ENCODE measurements around the gene NUB1.
A peak's percentile ranks its signal among the peaks of the same experiment; 100 is the strongest.

Gene NUB1

DNA sequence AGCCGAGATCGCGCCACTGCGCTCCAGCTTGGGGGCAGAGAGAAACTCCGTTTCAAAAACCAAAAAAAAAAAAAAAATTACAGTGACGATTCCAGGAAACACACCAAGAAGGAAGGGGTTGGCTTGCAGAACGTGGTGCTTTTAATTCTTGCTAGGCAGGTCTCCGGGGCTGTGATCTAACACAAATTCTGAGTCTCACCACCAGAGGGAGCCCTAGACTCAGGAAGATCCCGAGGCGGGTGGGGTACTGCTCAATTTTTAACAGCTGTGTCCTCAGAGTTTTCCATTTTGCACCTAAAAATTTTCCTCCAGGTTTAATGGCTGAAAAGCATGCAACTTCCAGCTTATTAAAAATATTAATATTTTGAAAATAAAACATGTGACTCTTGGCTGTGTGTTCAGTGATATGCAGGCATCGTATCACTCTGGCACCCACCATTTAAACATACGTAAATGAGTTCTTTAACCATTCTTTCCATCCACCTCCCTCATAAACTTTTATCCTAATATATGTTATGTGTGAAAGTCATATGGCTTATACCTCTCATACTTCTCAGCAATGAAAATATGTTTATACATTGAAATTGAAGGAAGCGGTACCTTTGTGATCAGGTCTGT, 26.5 kb upstream of the NUB1 start:
- DNase-seq = peak; percentile 70

DNA sequence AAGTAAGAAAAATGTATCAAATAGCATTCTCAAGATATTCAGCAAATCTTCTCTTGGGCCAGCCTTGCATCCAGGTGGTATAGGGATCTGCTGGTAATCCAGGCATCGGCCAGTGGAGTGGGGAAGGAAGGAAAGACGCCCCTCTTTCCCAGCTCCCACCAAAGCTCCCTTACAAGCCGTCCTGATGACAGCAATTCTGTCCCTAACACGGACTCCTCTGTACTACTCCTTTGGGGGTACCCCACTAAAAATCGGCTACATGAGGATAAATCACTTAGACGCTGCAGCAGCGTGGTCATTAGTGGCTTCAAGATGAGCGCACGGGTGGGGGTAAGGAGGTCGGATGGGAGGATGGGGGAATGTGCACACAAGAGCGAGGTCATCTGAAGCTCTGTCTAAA, 24.7 kb upstream of the NUB1 start:
- DNase-seq = no peak

DNA sequence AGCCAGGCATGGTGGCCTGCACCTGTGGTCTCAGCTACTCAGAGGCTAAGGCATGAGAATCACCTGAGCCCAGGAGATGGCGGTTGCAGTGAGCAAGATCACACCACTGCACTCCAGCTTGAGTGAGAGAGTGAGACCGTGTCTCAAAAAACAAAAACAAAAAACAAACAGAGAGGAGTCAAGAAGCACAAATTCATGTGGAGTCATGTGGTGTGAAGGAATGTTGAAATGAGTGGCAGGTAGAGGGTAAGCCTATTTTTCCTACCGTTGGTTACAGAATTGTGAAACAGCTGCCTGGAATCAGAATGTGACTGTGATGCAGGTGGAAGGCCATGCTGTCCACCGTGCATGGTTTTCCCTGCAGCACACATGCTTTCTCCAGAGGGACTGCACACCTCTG, 23.7 kb upstream of the NUB1 start:
- DNase-seq = no peak

DNA sequence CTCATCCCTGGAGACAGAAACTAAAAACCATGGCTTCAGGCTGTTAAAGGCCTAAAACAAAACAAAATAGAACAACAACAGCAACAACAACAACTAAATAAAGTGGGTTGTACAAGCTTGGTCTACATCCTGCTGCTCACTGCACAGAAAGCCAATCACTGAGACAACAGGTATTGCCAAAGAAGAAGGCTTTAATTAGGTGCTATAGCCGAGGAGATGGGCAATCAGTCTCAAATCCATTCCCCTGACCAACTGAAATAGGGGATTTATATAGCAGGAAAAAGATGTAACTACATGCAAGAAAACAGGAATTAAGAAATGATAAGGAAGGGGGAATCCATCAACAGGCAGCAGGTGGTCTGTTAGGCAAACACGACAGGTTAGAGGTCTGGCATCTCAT, 22.4 kb upstream of the NUB1 start:
- no peak for DNase-seq

DNA sequence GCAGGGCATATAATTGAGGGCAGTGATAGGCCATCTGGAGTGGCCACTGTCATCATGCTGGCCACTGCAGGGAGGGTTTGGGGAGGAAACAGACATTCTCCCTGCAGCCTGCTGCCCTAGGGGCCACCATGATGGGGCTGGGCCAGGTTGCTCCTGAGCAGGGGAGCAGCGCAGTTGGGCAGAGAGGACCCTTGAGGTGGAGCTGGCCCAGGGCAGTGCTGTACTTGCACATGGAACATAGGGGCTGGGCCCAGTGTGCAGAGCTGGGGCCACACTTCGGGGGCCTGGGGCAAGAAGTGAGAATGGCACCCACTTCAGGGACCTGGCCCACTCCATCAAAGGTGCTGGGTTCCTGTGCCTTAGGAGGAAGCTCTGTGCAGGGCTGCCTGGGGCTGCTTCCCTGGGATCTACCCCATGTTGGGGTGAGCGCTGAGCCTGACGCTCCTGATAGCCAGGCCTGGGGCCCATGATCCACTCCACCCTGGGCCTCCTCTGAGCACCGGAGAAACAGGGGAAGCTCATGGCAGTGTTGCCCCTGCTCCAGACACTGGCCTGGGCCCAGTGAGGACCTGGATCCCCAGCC, 21.3 kb upstream of the NUB1 start:
- no peak for DNase-seq

DNA sequence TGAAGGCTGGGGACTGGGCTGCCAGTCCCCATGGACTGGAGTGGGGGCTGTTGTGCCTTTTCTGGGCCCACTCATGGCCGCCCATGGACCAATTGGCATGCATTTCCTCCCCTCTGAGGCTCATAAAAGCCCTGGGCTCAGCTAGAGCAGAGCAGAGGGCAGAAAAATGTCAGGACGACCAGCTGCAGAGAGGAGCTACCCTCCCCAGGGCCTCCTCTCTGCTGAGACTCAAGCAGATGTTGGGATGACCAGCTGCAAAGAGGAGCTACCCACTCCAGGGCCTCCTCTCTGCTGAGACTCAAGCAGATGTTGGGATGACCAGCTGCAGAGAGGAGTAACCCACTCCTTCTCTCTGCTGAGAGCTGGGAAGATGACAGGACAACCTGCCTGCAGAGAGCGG, 20.3 kb upstream of the NUB1 start:
- no peak for DNase-seq

GRCh38 chr7:151322906-151323305, 18.7 kb upstream of the NUB1 start:
- DNase-seq = no peak

- DNase-seq = no peak
Observed at GRCh38 chr7:151327022-151327421, 14.6 kb upstream of the NUB1 start.

GRCh38 chr7:151327659-151328058, 14.0 kb upstream of the NUB1 start:
- DNase-seq = no peak

- DNase-seq = no peak
Observed at GRCh38 chr7:151330181-151330580, 11.4 kb upstream of the NUB1 start.

DNA sequence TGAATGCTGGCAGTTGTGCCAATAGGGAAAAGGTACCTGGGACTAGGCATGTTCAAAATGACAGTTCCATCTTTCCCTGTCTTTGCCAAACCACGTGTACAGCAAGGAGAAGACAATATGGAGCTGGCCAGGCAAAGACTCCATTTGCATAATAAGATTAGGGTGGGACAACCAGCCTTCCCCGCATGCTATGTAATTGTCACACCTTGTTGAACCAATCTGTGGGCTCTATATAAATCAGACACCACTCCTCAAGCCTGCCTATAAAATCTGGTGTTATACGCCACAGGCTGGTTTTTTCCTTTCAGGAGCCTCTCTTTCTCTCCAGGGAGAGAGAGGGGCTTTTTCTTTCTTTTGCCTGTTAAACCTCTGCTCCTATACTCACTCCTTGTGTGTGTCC, 11.0 kb upstream of the NUB1 start:
- DNase-seq = no peak

- no peak for DNase-seq
Observed at GRCh38 chr7:151334628-151335027, 7.0 kb upstream of the NUB1 start.

- DNase-seq = no peak
Observed at GRCh38 chr7:151336027-151336708, 5.4 kb upstream of the NUB1 start.

DNA sequence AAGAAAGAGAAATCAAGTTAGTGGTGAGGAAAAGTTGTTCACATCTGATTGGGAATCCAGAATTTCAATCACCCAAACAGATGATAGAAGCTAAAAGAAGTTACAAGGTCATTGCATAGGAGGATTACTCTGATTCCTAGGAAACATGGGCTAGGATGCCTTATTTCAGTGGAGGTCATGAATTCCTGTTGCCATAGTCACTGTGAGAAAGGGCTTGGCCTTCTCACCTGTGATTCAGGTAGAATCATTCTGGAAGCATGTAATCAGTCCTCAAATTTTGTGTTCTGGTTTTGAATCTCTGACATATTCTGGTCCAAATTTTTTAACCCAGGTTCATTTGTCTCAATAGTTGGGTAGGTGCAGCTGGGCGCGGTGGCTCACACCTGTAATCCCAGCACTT, 4.3 kb upstream of the NUB1 start:
- DNase-seq = no peak

DNA sequence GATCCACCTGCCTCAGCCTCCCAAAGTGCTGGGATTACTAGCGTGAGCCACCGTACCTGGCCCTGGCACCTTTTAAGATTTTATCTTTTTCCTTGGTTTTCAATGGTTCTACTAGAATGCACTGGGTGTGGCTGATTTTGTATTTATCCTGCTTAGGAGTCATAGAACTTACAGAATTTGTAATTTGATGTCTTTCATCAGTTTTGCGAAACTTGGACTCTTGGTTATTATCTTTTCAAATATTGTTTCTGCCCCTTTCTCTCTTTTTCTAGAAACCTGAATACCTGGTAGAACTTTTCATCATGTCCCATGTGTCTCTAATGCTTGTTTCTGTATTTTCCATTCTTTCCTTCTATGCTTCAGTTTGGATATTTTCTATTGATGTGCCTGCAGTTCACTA, 2.8 kb upstream of the NUB1 start:
- DNase-seq = no peak

- no peak for DNase-seq
Observed at GRCh38 chr7:151339651-151340382, 1.8 kb upstream of the NUB1 start.

DNA sequence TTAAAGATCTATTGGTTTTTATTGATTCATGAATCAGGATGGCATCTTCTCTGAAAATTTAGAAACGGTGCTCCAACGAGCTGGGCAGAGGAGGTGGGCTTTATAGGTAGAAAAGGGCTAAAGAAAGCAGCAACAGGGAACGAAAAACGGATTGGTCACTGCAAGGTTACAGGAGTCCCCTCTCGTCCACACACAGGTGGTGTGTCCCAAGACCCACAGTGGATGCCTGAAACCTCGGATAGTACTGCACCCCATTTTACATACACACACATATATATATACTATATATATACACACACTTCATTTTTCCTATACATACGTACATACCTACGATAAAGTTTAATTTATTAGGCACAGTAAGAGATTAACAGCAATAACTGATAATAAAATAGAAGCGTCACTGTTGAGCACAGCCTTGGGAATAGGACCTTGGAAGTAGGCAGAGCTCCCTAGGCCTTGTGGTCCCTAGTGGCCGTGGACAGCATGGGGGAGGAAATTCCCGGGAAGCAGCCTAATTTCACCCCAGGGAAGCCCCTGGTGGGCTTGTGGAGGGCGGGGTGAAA, 737 bp upstream of the NUB1 start:
- no peak for DNase-seq

- no peak for DNase-seq
Observed at GRCh38 chr7:151342102-151342646, 562 bp downstream of the NUB1 start.

DNA sequence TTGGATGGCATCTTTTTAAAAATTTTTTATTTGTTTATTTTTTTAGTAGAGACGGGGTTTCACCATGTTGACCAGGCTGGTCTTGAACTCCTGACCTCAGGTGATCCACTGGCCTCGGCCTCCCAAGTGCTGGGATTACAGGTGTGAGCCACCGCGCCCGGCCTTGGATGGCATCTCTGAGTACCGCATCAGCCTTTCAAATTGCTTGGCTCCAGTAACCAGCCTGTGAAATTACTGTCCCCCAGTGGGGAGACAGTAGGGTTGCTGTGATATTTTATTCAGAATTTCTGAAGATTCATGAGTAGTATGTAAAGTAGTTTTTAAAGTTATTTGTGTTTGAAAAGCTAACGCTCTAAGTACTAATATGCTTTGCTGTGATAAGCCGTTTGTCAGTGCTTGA, 1.2 kb downstream of the NUB1 start:
- DNase-seq = no peak

DNA sequence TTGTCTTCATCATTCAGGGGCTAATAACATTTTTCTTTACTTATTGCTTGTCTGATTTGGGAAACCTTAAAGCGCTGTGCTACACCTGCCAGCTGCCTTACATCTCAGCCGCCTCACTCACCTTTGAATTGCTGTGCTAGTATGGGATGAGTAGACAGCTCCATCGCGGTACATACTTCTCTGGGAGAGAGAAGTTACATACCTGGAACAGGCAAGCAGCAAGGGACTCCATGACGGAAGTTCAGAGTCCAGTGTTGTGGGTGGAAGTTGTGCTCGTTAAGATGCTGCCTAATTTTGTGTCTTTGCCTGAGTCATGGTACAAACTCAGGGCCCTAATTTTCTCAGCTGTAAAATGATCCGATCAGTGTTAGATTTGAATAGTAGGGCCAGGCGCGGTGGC, 1.9 kb downstream of the NUB1 start:
- no peak for DNase-seq

DNA sequence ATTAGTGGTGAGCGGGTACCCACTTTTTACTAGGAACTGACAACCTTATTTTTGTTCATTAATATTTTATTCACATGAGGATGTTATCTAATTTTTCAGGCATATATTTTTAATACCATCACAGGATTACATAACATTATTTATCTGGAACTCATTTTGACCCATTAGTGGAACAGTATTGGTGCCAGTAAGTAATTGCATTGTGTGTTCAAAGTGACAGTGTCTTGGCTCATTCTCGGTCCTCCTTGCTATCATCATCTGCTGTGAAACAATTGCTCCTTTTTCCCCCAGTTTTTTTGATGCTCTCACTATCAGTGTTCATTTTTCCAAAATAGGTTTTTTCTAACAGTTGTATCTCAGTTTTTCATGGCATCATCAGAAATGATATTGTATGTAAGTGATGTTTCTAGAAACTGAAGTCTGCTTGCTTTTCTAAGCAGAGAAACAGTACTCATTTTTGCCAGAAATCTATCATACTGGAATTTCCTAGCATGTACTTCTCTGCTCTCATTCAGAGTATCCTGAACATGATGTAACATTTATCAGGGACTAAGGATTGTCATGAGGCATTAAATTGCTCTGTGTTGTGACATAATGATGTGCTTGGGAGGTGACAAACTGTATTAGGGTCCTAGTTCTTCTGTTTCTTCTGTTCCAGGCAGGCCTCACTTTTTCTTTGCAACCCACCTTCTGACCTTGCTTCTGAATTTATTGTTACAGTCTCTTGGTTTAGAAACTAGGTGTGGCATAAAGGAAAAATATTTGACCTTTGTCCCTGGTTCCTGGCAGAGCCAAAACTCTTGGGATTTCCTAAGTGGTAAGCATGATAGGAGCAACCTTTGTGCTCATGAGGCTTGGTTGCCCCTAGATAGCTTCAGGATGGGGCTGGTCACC, 4.2 kb downstream of the NUB1 start:
- DNase-seq = no peak

DNA sequence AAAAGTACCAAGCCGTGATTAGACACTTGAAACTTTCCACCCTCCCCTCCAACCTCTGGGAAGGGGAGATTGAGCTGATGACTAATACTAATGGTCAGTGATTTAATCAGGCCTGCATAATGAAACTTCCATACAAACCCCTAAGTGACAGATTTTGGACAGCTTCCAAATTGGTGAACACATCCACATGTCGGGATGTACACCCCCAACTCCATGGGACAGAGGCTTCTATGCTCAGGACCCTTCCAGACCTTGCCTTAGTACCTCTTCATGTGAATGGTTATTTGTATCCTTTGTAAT, 4.8 kb downstream of the NUB1 start:
- no peak for DNase-seq

GRCh38 chr7:151347200-151347599, 5.6 kb downstream of the NUB1 start:
- DNase-seq = no peak
